H1 (cell line): ENCODE data around the gene NBEA. TPM values are rescaled to one million over a fixed set of nuclear protein-coding genes. Genes with fewer than 3 reads are reported as not detected.

Experiments used
- CTCF ChIA-PET: fragments of 300-600 bp; sonication (Branson Sonifier 250); formaldehyde crosslinking; loops from one replicate; lab custom pipeline; 2021; ENCODE audit not compliant: partially characterized antibody; lab: Charles Lee
- POLR2A ChIA-PET: fragments of 300-600 bp; sonication (Branson Sonifier 250); formaldehyde crosslinking; loops from one replicate; lab custom pipeline; 2021; ENCODE audit warnings: inconsistent platforms; ENCODE audit not compliant: partially characterized antibody; lab: Charles Lee
- DNase-seq, 2 experiments: peaks; one replicate each; pipeline versions ENCODE4 v3.0.0 to v3.0.0-alpha.2; 2010 to 2022; ENCODE audit warnings: low spot score in 2 of 2, low read depth in 1 of 2, mixed read lengths in 1 of 2
- FAIRE-seq: peaks from 2 replicates; lab custom pipeline; 2011; peaks lifted over from hg19 to GRCh38; lab: Jason Lieb, UNC
- H2AFZ ChIP-seq: 2 replicates; pipeline ENCODE4 v1.8.1; 2012; ENCODE audit warnings: low read length, inconsistent platforms
- H2AK5ac ChIP-seq: 2 replicates; pipeline ENCODE4 v1.6.1; 2013; ENCODE audit warnings: low read depth, low read length
- H2BK120ac ChIP-seq: replicated peaks from 2 replicates; pipeline ENCODE3; 2013; ENCODE audit warnings: low read depth, low read length, inconsistent platforms
- H2BK12ac ChIP-seq: 2 replicates; pipeline ENCODE4 v1.6.1; 2013; ENCODE audit warnings: low read depth, low read length
- H2BK15ac ChIP-seq: 2 replicates; pipeline ENCODE4 v1.6.1; 2013; ENCODE audit warnings: low read length
- H2BK20ac ChIP-seq: 2 replicates; pipeline ENCODE4 v1.6.1; 2013; ENCODE audit warnings: low read length
- H2BK5ac ChIP-seq: 2 replicates; pipeline ENCODE4 v1.6.1; 2013; ENCODE audit warnings: low read depth, low read length
- H3K14ac ChIP-seq: 2 replicates; pipeline ENCODE4 v1.6.1; 2013; ENCODE audit warnings: inconsistent platforms; ENCODE audit not compliant: insufficient read length
- H3K18ac ChIP-seq: 2 replicates; pipeline ENCODE4 v1.6.1; 2013; ENCODE audit warnings: low read length; ENCODE audit errors: extremely low read depth
- H3K23ac ChIP-seq: 2 replicates; pipeline ENCODE4 v1.6.1; 2013; ENCODE audit warnings: inconsistent platforms; ENCODE audit not compliant: insufficient read length
- H3K23me2 ChIP-seq: 2 replicates; pipeline ENCODE4 v1.6.1; 2013; ENCODE audit warnings: low read depth, low read length
- H3K27ac ChIP-seq: 2 replicates; pipeline ENCODE4 v1.6.1; 2011; ENCODE audit warnings: low read depth, low read length, inconsistent platforms
- H3K27me3 ChIP-seq, 4 experiments: replicated peaks in 1 of 4; 1 replicate in 1 of 4; 2 replicates in 3 of 4; pipeline versions ENCODE4 v1.6.1 to v1.8.1; 2011 to 2013; ENCODE audit warnings: low read length in 3 of 4, mild to moderate bottlenecking in 3 of 4, inconsistent platforms in 2 of 4, mixed read lengths in 2 of 4, moderate library complexity in 1 of 4; ENCODE audit not compliant: control insufficient read depth in 3 of 4, insufficient read depth in 3 of 4; ENCODE audit errors: extremely low read depth in 1 of 4
- H3K36me3 ChIP-seq, 4 experiments: 2 replicates each; pipeline versions ENCODE4 v1.6.1 to v1.8.1; 2011 to 2013; ENCODE audit warnings: mild to moderate bottlenecking in 4 of 4, low read length in 3 of 4, moderate library complexity in 2 of 4, control low read depth in 1 of 4, inconsistent platforms in 1 of 4; ENCODE audit not compliant: insufficient read depth in 4 of 4, control insufficient read depth in 2 of 4
- H3K4ac ChIP-seq: replicated peaks from 2 replicates; pipeline ENCODE3; 2013; ENCODE audit warnings: low read length, low read depth, mixed read lengths, inconsistent platforms; ENCODE audit not compliant: insufficient read length
- H3K4me1 ChIP-seq, 4 experiments: replicated peaks in 1 of 4; 1 replicate in 1 of 4; 2 replicates in 3 of 4; pipeline versions ENCODE4 v1.6.1 to v1.8.1; 2011 to 2013; ENCODE audit warnings: low read length in 3 of 4, inconsistent platforms in 2 of 4, mixed read lengths in 1 of 4; ENCODE audit not compliant: insufficient read depth in 4 of 4, control insufficient read depth in 3 of 4
- H3K4me2 ChIP-seq, 2 experiments: 2 replicates each; pipeline versions ENCODE4 v1.6.1 to v1.8.1; 2011 to 2013; ENCODE audit warnings: low read depth in 2 of 2, low read length in 2 of 2, control low read depth in 1 of 2, inconsistent platforms in 1 of 2, mild to moderate bottlenecking in 1 of 2; ENCODE audit not compliant: insufficient read depth in 1 of 2
- H3K4me3 ChIP-seq, 4 experiments: fragments of 200-600, 300-600 bp in 1 of 4; sonication (generic), shearing (Covaris generic), sonication (Bioruptor Twin) in 1 of 4; 2 replicates each; pipeline versions ENCODE4 v1.5.1 to v1.8.1; 2011 to 2016; ENCODE audit warnings: low read length in 4 of 4, low read depth in 3 of 4, control low read depth in 2 of 4, inconsistent platforms in 2 of 4, mild to moderate bottlenecking in 2 of 4, mixed read lengths in 1 of 4, moderate library complexity in 1 of 4; ENCODE audit not compliant: insufficient read depth in 2 of 4; ENCODE audit errors: extremely low read depth in 1 of 4
- H3K56ac ChIP-seq: replicated peaks from 2 replicates; pipeline ENCODE3; 2013; ENCODE audit warnings: low read depth, mild to moderate bottlenecking, mixed read lengths, low read length, inconsistent platforms; ENCODE audit not compliant: insufficient read length
- H3K79me1 ChIP-seq: 2 replicates; pipeline ENCODE4 v1.6.1; 2013; ENCODE audit warnings: low read depth, low read length, control low read depth
- H3K79me2 ChIP-seq, 2 experiments: 2 replicates each; pipeline versions ENCODE4 v1.6.1 to v1.8.1; 2012 to 2013; ENCODE audit warnings: low read length in 2 of 2, mild to moderate bottlenecking in 2 of 2, inconsistent platforms in 1 of 2; ENCODE audit not compliant: insufficient read depth in 2 of 2, control insufficient read depth in 1 of 2
- H3K9ac ChIP-seq, 4 experiments: replicated peaks in 1 of 4; 1 replicate in 1 of 4; 2 replicates in 3 of 4; pipeline versions ENCODE4 v1.6.1 to v1.8.1; 2011 to 2013; ENCODE audit warnings: low read depth in 3 of 4, low read length in 3 of 4, control low read depth in 2 of 4, mild to moderate bottlenecking in 2 of 4, moderate library complexity in 2 of 4, inconsistent platforms in 1 of 4; ENCODE audit errors: extremely low read depth in 1 of 4
- H3K9me3 ChIP-seq, 2 experiments: 2 replicates each; pipeline versions ENCODE4 v1.6.1 to v1.8.1; 2012 to 2013; ENCODE audit warnings: mild to moderate bottlenecking in 2 of 2, moderate library complexity in 2 of 2, control low read depth in 1 of 2, inconsistent platforms in 1 of 2, low read depth in 1 of 2, low read length in 1 of 2, mixed read lengths in 1 of 2; ENCODE audit not compliant: insufficient read depth in 2 of 2
- H4K20me1 ChIP-seq, 2 experiments: replicated peaks in 1 of 2; 2 replicates each; pipeline versions ENCODE3 to v1.8.1; 2011 to 2013; ENCODE audit warnings: inconsistent platforms in 2 of 2, low read length in 2 of 2, mild to moderate bottlenecking in 1 of 2; ENCODE audit not compliant: insufficient read depth in 2 of 2, control insufficient read depth in 1 of 2
- H4K5ac ChIP-seq: 2 replicates; pipeline ENCODE4 v1.6.1; 2013; ENCODE audit warnings: low read length, low read depth, mixed read lengths, inconsistent platforms; ENCODE audit not compliant: insufficient read length
- H4K8ac ChIP-seq: 2 replicates; pipeline ENCODE4 v1.8.0; 2013; ENCODE audit warnings: mild to moderate bottlenecking, moderate library complexity, low read length, inconsistent platforms; ENCODE audit not compliant: insufficient read depth; ENCODE audit errors: extremely low read depth
- H4K91ac ChIP-seq: replicated peaks from 2 replicates; pipeline ENCODE3; 2013; ENCODE audit warnings: low read length, mixed read lengths, inconsistent platforms; ENCODE audit not compliant: insufficient read length
- ASH2L ChIP-seq: fragments of 200-600, 300-600 bp; sonication (generic); IDR thresholded peaks from one replicate; pipeline ENCODE4 v1.7.1; 2017; ENCODE audit warnings: low read length
- BACH1 ChIP-seq: IDR thresholded peaks from 2 replicates; pipeline ENCODE4 v1.6.1; 2012; ENCODE audit warnings: low read length, improper control_type of control experiment
- CBX8 ChIP-seq: fragments of 300-800, 300-1000 bp; sonication (generic); IDR thresholded peaks from 2 replicates; pipeline ENCODE4 v1.7.1; 2016; ENCODE audit warnings: low read depth, low read length, borderline replicate concordance
- CTBP2 ChIP-seq: IDR thresholded peaks from 2 replicates; pipeline ENCODE4 v1.7.0; 2011; ENCODE audit warnings: borderline replicate concordance, mild to moderate bottlenecking, moderate library complexity, mixed read lengths, low read length; ENCODE audit not compliant: insufficient read depth, insufficient read length
- KDM1A ChIP-seq: fragments of 200-600, 300-600 bp; sonication (generic); IDR thresholded peaks from 2 replicates; pipeline ENCODE4 v1.7.1; 2016; ENCODE audit warnings: mild to moderate bottlenecking, low read length, borderline replicate concordance
- KDM4A ChIP-seq: IDR thresholded peaks from one replicate; pipeline ENCODE4 v1.7.1; 2012; ENCODE audit warnings: low read depth, mild to moderate bottlenecking, moderate library complexity, low read length, inconsistent platforms; ENCODE audit not compliant: severe bottlenecking
- MAFK ChIP-seq: IDR thresholded peaks from 2 replicates; pipeline ENCODE4 v1.6.1; 2012; ENCODE audit warnings: low read depth, mild to moderate bottlenecking, improper control_type of control experiment, low read length
- NANOG ChIP-seq: IDR thresholded peaks from 2 replicates; pipeline ENCODE4 v1.6.1; 2011; ENCODE audit warnings: low read length, low read depth, mild to moderate bottlenecking, inconsistent platforms; ENCODE audit not compliant: insufficient read depth, poor library complexity, severe bottlenecking
- POU5F1 ChIP-seq: IDR thresholded peaks from 2 replicates; pipeline ENCODE4 v1.6.1; 2011; ENCODE audit warnings: low read depth, mild to moderate bottlenecking, low read length, moderate library complexity
- SIN3A ChIP-seq, 2 experiments: IDR thresholded peaks in 1 of 2; conservative IDR thresholded peaks in 1 of 2; 2 replicates each; pipeline ENCODE4 v1.6.1; 2011 to 2012; ENCODE audit warnings: low read length in 2 of 2, improper control_type of control experiment in 1 of 2, low read depth in 1 of 2, mild to moderate bottlenecking in 1 of 2
- SIX5 ChIP-seq: IDR thresholded peaks from 2 replicates; pipeline ENCODE4 v1.6.1; 2011; ENCODE audit warnings: mild to moderate bottlenecking, low read depth, low read length
- SP2 ChIP-seq: IDR thresholded peaks from 2 replicates; pipeline ENCODE4 v1.6.1; 2012; ENCODE audit warnings: mild to moderate bottlenecking, low read length, inconsistent platforms
- SP4 ChIP-seq: IDR thresholded peaks from 2 replicates; pipeline ENCODE4 v1.6.1; 2012; ENCODE audit warnings: low read length, inconsistent platforms
- TAF1 ChIP-seq: IDR thresholded peaks from 2 replicates; pipeline ENCODE4 v1.6.1; 2011; ENCODE audit warnings: mild to moderate bottlenecking, low read depth, low read length
- ZNF274 ChIP-seq: IDR thresholded peaks from 2 replicates; pipeline ENCODE4 v1.7.0; 2012; ENCODE audit warnings: low read length, borderline replicate concordance; ENCODE audit errors: extremely low read depth
- WGBS, 2 experiments: shearing (Covaris generic) in 1 of 2; methylation state at CpG; one replicate each; pipeline versions ENCODE4 v1.1.6 to v1.1.7; 2013 to 2015; ENCODE audit warnings: low lambda C conversion rate in 2 of 2, mixed read lengths in 2 of 2, inconsistent platforms in 1 of 2, low coverage in 1 of 2, missing lambda C conversion rate in 1 of 2; ENCODE audit not compliant: insufficient replicate concordance in 2 of 2, insufficient coverage in 1 of 2, insufficient read length in 1 of 2; ENCODE audit errors: extremely low coverage in 1 of 2, missing lambda C conversion rate in 1 of 2; 5-methylcytosine and 5-hydroxymethylcytosine counted together
- polyA plus RNA-seq, 7 experiments: library from polyadenylated mRNA; depleted of rRNA in 3 of 7; stranded (reverse) in 5 of 7; unstranded in 2 of 7; fragments of >200 nt in 5 of 7; fragments of 200-250 nt in 2 of 7; gene quantifications; 1 replicate in 5 of 7; 2 replicates in 1 of 7; 4 replicates in 1 of 7; pipeline versions ENCODE4 v1.2.1 to v1.2.3, GENCODE V29; 2011 to 2013; ENCODE audit warnings: missing spikeins in 2 of 7, mixed read lengths in 2 of 7
- total RNA-seq: library from RNA; stranded (reverse); fragmentation: NEBNext Ultra II Directional; extraction: Animal tissue kit (Norgen Biotek cat#: 25700); gene quantifications from 2 replicates; pipeline ENCODE4 v1.2.1, GENCODE V29; 2021

The NBEA gene
- total and polyA plus RNA-seq, 2 of the 8 experiments (the other 6 are each of a cell fraction or from before 2014, with no cell fraction given) = 14.2 to 21.5 TPM

GRCh38 chr13:35343417-35343816, 401.3 kb downstream of the NBEA start:
- ChIA-PET POLR2A (no interaction called here), CTCF (no interaction called here)
- FAIRE-seq = no peak
- H4K5ac ChIP-seq = no peak overlapping the region
- H2AK5ac ChIP-seq = no peak overlapping the region
- H3K79me1 ChIP-seq = no peaks in the 10 kb centered on the region
- H3K4me2 ChIP-seq = no peak overlapping the region
- no peaks in the 10 kb centered on the region for H3K79me2 ChIP-seq
- H3K18ac ChIP-seq = no peak overlapping the region
- H2BK12ac ChIP-seq = no peak overlapping the region
- no peaks in the 10 kb centered on the region for H3K36me3 ChIP-seq
- no peak overlapping the region for H4K8ac ChIP-seq
- no peak overlapping the region for H3K14ac ChIP-seq
- H3K4me1 ChIP-seq = no peaks in the 10 kb centered on the region
- no peak overlapping the region for H3K23ac ChIP-seq
- no peak overlapping the region for H3K9ac ChIP-seq
- WGBS, 2 experiments = 94% methylated on average over 3 of the region's 3 CpGs; no CpG with 5 or more reads in 1 of the 2 experiments
- no peak overlapping the region for H3K27ac ChIP-seq
- H4K20me1 ChIP-seq = no peaks in the 10 kb centered on the region
- H3K9me3 ChIP-seq = no peaks in the 10 kb centered on the region
- no peak overlapping the region for H2AFZ ChIP-seq
- no peaks in the 10 kb centered on the region for H3K23me2 ChIP-seq
- no peak overlapping the region for H2BK5ac ChIP-seq
- no peak overlapping the region for H2BK15ac ChIP-seq
- no peak overlapping the region for H3K56ac ChIP-seq
- H3K4ac ChIP-seq = no peak overlapping the region
- H3K4me3 ChIP-seq = no peak overlapping the region
- H2BK20ac ChIP-seq = no peak overlapping the region
- no peak for DNase-seq
- no peaks in the 10 kb centered on the region for H3K27me3 ChIP-seq
- no peak overlapping the region for H2BK120ac ChIP-seq
- no peak overlapping the region for H4K91ac ChIP-seq
- no peak for TF ChIP-seq SP2
- TF ChIP-seq MAFK = no peak
- no peak for TF ChIP-seq POU5F1
- no peak for TF ChIP-seq BACH1
- TF ChIP-seq SP4 = no peak
- TF ChIP-seq TAF1 = no peak
- TF ChIP-seq ASH2L = no peak
- TF ChIP-seq CTBP2 = no peak
- no peak for TF ChIP-seq SIN3A (conservative IDR thresholded peaks at IDR 0.05 in 1 of 2, IDR thresholded peaks at IDR 0.05 in 1 of 2; ENCODE audit: low read depth in 1 of 2, low read length in 2 of 2)
- TF ChIP-seq CBX8 = no peak
- no peak for TF ChIP-seq NANOG
- TF ChIP-seq ZNF274 = no peak
- no peak for TF ChIP-seq KDM4A
- no peak for TF ChIP-seq KDM1A
- no peak for TF ChIP-seq SIX5
